Activated naive CD8-positive, alpha-beta T cell treated with anti-CD3 and anti-CD28 coated beads, Interleukin-2, amount 50 U/mL, for 16 hours (primary cell): ENCODE results near the gene SRD5A1.

Source experiments
- DNase-seq: peaks from one replicate; pipeline ENCODE4 v3.0.0-alpha.2; 2020; ENCODE audit warnings: low read depth, low spot score

Gene SRD5A1

GRCh38 chr5:6604341-6604740, 28.9 kb upstream of the SRD5A1 start:
- no peak for DNase-seq

DNA sequence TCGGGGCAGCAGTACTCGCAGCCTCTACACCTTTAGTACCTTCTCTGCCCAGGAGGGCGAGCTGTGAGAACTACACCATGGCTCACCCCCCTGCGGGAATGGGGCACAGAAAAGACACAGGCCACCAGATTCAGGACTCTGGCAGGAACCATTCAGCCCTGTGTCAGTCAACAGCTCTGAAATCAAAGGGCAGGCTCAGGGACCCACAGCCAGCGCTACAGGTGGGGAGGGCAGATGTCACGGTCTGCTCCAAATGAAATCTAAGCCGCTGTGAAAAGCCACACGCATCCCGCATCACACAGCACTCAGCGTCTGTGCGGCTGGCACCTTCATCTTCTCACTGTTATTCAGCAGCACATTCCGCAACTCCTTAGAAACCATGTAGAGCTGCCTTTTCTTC, 28.3 kb upstream of the SRD5A1 start:
- DNase-seq, result no peak

DNA sequence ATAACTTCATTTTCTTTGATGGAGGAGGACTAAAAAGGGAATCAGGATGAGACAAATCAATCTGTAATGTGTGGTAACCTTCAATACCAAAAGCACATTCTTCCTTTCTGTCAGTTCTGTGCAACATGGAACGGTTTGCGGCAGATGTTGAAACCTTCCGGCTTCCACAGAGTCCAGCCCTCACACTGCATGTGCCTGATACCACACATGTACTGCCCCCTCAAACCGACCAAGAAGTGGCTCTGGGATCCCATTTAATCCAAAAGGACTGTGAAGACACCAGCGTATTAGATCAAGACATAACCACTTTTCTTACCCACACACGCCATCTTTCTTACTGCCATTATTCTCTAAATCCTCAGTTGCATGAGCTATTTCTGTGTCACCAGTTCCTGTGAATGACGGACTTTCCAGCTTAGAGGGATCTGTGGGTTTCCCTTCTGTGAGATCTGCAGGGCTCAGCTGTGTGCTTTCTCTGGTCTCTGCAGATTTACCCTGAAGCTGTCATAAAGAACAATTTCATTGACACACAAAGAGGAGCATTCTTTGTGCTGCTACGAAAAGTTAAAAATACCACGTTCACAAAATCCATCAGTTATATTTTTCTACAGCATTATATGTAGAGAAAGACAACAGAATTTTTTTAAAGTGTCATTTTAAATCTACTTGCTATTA, 26.2 kb upstream of the SRD5A1 start:
- DNase-seq, result no peak

GRCh38 chr5:6607559-6607936, 25.7 kb upstream of the SRD5A1 start:
- no peak for DNase-seq

GRCh38 chr5:6608016-6608415, 25.2 kb upstream of the SRD5A1 start:
- DNase-seq, result no peak

DNA sequence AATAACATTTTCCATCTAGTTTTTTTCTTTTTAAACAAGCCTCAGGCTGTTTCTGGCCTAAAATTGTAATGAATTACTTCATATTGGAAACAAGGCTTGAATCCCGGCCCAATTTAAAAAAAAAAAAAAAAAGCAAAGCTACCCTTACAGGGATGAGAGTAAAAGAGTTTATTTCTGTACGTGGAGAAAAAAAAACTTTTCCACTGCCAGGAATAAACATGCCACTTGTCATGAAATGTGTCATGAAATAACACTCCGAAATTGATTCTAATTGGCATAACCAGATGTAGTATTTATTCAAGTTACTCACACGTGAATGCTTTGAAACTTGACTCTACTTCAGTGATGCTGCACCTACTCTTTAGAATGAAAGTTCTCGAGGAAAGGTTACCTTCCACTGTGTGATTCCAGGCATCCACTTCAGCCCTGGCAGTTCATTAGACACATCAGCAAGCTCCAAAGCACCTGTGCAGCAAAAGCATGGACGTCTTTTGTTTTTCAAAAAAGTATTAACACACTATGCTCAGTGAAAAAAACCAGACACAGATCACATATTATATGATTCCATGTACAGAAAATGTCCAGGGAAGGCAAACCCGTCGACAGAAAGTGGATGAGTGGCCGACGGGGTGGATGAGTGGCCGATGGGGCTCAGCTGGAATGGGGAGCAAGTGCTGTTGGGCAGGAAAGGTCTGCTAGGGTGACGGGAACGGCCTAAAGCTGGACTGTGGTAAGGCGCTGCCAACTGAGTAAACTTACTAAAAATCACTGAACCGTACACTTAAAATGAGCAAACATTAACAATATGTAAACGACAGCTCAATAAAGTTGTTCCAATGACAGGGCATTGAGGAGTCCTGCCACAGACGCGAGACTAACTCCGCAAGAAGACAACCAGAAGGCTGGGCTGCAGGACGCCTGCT, 21.6 kb upstream of the SRD5A1 start:
- DNase-seq, result no peak

- no peak for DNase-seq
Observed at GRCh38 chr5:6615034-6615815, 18.0 kb upstream of the SRD5A1 start.

- no peak for DNase-seq
Observed at GRCh38 chr5:6616632-6617031, 16.6 kb upstream of the SRD5A1 start.

GRCh38 chr5:6623228-6623627, 10.0 kb upstream of the SRD5A1 start:
- no peak for DNase-seq

DNA sequence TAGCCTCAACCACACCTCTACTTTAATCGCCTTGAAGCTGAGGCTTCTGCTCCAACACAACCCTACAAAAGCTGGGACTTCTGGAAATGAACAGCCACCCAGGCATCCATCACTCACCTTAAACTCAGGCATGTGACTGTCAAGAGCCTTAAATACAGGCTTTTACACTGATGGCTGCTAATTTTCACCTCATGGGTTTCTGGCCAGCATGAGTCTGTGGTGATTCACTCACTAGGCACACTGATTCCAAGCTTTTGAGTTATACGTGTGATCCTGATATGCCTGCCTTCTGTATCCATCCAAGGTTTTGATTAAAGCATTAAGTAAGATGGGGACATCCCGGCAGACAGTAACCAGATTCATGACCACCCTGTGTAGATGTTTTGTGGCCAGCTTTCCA, 9.3 kb upstream of the SRD5A1 start:
- no peak for DNase-seq

DNA sequence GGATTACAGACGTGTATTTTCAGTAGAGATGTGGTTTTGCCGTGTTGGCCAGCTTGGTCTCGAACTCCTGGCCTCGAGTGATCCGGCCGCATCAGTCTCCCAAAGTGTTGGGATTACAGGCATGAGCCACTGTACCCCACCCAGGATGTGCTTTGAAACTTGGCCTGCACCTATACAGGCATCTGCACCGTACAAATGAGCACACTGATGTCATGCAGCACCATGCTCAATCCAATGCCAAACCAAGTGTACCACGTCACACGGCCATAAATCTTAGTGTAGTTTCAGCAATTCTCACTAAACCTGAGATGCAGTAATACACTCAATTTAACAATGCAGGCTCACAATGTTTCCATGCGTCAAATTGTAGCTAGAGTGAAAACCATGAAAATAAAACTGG, 6.7 kb upstream of the SRD5A1 start:
- no peak for DNase-seq

DNA sequence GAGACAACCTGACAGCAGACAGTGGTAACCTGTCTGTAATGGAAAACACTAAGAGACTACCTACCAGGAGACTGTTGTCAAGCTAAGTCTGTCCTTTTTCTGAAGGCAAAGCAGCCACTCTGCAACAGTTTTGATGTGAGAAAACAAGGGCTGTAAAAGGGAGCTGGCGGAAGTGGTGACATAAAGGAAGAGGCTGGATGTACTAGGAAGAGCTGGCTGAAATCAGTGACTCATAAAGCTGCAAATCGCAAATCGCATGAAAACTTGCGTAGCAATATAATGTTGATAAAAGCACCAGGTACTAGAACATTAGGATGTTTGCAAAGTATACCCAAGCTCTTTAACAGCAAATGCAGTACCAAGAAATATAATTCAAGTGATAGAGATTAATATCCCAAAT, 1.8 kb upstream of the SRD5A1 start:
- DNase-seq, result no peak

- DNase-seq, result no peak
Observed at GRCh38 chr5:6632324-6632887, 834 bp upstream of the SRD5A1 start.

- DNase-seq, result no peak
Observed at GRCh38 chr5:6633469-6634245, 417 bp downstream of the SRD5A1 start.

DNA sequence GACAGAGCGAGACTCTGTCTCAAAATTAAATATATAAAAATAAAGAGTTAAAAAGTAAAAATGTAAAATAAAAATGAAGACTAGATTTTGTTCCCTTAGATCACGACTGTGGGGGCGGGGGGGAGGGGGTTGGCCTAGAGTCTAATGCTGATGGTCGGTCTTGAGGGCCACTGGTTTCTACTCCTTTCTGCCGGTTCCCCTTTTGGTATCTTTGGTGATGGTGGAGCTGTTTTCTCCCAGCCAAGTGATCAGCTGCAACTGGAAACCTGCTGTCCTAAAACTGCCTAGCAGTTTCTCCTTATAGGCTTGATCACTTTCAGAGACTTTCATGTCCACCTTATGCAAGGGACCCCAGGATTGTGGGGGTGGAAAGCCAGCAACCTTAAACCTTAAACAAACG, 1.1 kb downstream of the SRD5A1 start:
- DNase-seq, result no peak

GRCh38 chr5:6634788-6635430, 1.7 kb downstream of the SRD5A1 start:
- DNase-seq, result no peak

DNA sequence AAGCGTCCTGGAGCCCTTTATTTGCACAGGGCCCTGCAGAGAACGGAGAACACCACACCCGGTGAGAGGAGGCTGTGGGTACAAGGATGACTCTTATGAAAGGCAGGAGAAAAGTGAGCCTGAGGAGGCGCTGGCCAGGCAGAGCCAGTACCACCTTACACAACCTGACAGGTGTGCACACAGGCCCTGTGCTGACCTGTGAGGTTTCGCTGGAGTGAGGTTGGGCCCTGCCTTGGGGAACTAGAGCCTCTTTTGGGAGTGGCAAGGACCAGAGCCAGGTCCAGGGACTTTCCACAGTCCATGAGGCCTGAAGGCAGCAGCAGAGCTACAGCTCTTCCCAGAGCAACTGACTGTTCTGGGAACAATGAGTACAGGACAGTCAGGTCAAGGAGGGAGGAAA, 3.1 kb downstream of the SRD5A1 start:
- DNase-seq, result no peak

DNA sequence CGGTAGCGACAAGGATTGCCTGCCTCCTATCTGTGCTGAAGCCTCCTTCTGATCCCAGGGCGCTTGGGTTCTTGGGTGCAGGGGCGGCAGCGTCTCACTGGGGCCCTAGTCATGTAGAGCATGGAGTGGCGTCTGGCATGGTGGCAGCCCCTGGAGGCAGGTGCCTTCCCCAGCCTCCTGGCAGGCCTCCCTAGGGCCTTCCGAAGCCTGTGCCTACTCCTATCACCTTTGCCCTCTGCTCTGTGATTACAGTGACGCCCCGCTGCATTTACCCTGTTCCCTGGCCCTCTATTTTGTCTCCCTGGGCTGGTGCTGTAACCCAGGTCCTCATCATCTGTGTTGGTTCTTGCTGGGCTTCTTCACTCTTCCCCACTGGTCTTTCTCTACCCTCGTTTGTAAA, 3.8 kb downstream of the SRD5A1 start:
- no peak for DNase-seq

GRCh38 chr5:6637590-6637989, 4.3 kb downstream of the SRD5A1 start:
- no peak for DNase-seq

DNA sequence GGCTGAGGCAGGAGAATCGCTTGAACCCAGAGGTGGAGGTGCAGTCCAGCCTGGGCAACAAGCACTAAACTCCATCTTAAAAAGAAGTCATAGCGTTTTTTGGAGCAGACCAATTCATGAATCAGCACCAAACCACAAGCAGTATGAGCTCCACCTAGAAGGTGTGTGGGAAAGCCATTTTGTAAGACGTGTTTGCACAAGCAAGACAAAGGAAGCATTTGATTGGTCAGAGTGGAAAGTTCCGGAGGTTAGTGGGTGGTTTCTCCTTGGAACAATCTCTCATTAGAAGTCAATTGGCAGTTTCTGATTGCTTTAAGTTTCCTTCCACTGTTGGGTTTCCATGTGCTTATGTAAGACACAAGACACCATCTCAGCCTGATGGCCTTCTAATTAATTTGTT, 5.0 kb downstream of the SRD5A1 start:
- DNase-seq, result no peak

GRCh38 chr5:6642655-6643054, 9.4 kb downstream of the SRD5A1 start:
- DNase-seq, result no peak
